C4-2B (cell line): ENCODE measurements around the gene POMZP3.
"Not testable (repeated sequence)": the region's sequence is repeated elsewhere in the genome, so short reads cannot be mapped to it uniquely, and the experiment has no call there.

Experiments
- ZFX ChIP-seq: fragments of 450-650 bp; IDR thresholded peaks from 2 replicates; pipeline ENCODE4 v1.6.1; 2017
- TF ChIP-seq, protein P1 (sequence below): fragments of 450-650 bp; conservative IDR thresholded peaks from 2 replicates; pipeline ENCODE4 v1.5.1; 2017; ENCODE audit warnings: mild to moderate bottlenecking

DNA sequence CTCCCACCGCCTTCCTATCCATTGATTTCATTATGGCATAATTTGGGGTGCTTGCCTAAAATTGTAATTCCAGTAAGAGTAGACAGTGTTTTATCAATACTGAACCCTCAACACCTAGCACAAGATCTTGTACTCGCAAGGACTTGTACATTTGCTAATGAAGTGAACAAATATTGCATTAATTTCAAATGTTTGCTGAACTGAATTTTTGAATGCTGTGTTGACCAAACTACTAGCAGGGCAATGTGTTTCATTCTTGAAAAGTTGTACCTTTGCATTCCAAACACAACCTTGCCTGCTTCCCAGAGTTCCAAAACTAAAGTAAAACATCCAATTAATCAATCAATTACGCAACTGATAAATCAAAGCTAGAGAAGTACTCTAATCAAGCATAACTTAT is 26.4 kb downstream of the POMZP3 start:
- TF ChIP-seq, protein P1, sequence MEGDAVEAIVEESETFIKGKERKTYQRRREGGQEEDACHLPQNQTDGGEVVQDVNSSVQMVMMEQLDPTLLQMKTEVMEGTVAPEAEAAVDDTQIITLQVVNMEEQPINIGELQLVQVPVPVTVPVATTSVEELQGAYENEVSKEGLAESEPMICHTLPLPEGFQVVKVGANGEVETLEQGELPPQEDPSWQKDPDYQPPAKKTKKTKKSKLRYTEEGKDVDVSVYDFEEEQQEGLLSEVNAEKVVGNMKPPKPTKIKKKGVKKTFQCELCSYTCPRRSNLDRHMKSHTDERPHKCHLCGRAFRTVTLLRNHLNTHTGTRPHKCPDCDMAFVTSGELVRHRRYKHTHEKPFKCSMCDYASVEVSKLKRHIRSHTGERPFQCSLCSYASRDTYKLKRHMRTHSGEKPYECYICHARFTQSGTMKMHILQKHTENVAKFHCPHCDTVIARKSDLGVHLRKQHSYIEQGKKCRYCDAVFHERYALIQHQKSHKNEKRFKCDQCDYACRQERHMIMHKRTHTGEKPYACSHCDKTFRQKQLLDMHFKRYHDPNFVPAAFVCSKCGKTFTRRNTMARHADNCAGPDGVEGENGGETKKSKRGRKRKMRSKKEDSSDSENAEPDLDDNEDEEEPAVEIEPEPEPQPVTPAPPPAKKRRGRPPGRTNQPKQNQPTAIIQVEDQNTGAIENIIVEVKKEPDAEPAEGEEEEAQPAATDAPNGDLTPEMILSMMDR: not testable (repeated sequence)
- not testable (repeated sequence) for TF ChIP-seq ZFX
